ENCODE measurements around the gene AKR7A2.
"Not testable (repeated sequence)": the region's sequence is repeated elsewhere in the genome, so short reads cannot be mapped to it uniquely, and the experiment has no call there.

AKR7A2 gene

GRCh38 chr1:19256301-19256700 lies 55.6 kb downstream of the AKR7A2 start:
- not testable (repeated sequence) for DNase-seq

GRCh38 chr1:19255288-19255687 lies 56.7 kb downstream of the AKR7A2 start:
- DNase-seq = no peak

- DNase-seq = no peak
These were observed 57.5 kb downstream of the AKR7A2 start for GRCh38 chr1:19254416-19254815.
